SK-N-SH treated with all-trans-retinoic acid at 6 μM for 48 hours (cell line): Measurements from ENCODE around the gene CALML6.

Source experiments
- ATAC-seq: fragments of 200-7000 bp; cut with Tn5 transposase; 3 replicates; pipeline ENCODE4 v1.9.1; 2020; ENCODE audit warnings: mild to moderate bottlenecking, moderate library complexity
- ARNTL ChIP-seq: fragments of 450-650 bp; formaldehyde crosslinking; IDR thresholded peaks from 2 replicates; pipeline ENCODE4 v1.5.0; 2020; ENCODE audit warnings: low read depth, mild to moderate bottlenecking, moderate library complexity, borderline replicate concordance
- BACH2 ChIP-seq: fragments of 250-450 bp; sonication (Bioruptor Pico); IDR thresholded peaks from 2 replicates; pipeline ENCODE4 v1.9.0; 2021; ENCODE audit warnings: mild to moderate bottlenecking, borderline replicate concordance
- CREB5 ChIP-seq: fragments of 250-450 bp; sonication (Bioruptor Pico); IDR thresholded peaks from 2 replicates; pipeline ENCODE4 v1.5.1; 2020; ENCODE audit warnings: low read depth, mild to moderate bottlenecking, moderate library complexity
- CSDC2 ChIP-seq: fragments of 250-450 bp; sonication (Bioruptor Pico); IDR thresholded peaks from 2 replicates; pipeline ENCODE4 v1.5.0; 2020; ENCODE audit warnings: mild to moderate bottlenecking, moderate library complexity
- ESRRG ChIP-seq: fragments of 250-450 bp; sonication (Bioruptor Pico); IDR thresholded peaks from 2 replicates; pipeline ENCODE4 v1.6.1; 2021; ENCODE audit warnings: mild to moderate bottlenecking
- GLIS3 ChIP-seq: fragments of 250-450 bp; sonication (Bioruptor Pico); IDR thresholded peaks from 2 replicates; pipeline ENCODE4 v1.5.0; 2020; ENCODE audit warnings: mild to moderate bottlenecking, moderate library complexity
- ISL1 ChIP-seq: fragments of 250-450 bp; sonication (Bioruptor Pico); IDR thresholded peaks from 2 replicates; pipeline ENCODE4 v2.1.2; 2022; ENCODE audit warnings: mild to moderate bottlenecking, moderate library complexity
- OSR1 ChIP-seq: fragments of 250-450 bp; sonication (Bioruptor Pico); IDR thresholded peaks from 2 replicates; pipeline ENCODE4 v1.8.0; 2022; ENCODE audit warnings: moderate library complexity, mild to moderate bottlenecking, inconsistent platforms
- PATZ1 ChIP-seq: fragments of 250-450 bp; sonication (Bioruptor Pico); IDR thresholded peaks from 2 replicates; pipeline ENCODE4 v1.8.0; 2020; ENCODE audit warnings: mild to moderate bottlenecking, moderate library complexity, borderline replicate concordance
- PPARA ChIP-seq: fragments of 250-450 bp; sonication (Bioruptor Pico); IDR thresholded peaks from 2 replicates; pipeline ENCODE4 v1.5.0; 2020; ENCODE audit warnings: mild to moderate bottlenecking, borderline replicate concordance
- RARB ChIP-seq: fragments of 250-450 bp; sonication (Bioruptor Pico); IDR thresholded peaks from 2 replicates; pipeline ENCODE4 v1.8.0; 2021; ENCODE audit warnings: mild to moderate bottlenecking, moderate library complexity
- SNAI2 ChIP-seq: fragments of 250-450 bp; sonication (Bioruptor Pico); IDR thresholded peaks from 2 replicates; pipeline ENCODE4 v1.5.0; 2020; ENCODE audit warnings: mild to moderate bottlenecking, moderate library complexity
- TCF4 ChIP-seq: fragments of 250-450 bp; sonication (Bioruptor Pico); IDR thresholded peaks from 2 replicates; pipeline ENCODE4 v1.8.0; 2021; ENCODE audit warnings: mild to moderate bottlenecking, moderate library complexity, borderline replicate concordance
- TOX ChIP-seq: fragments of 250-450 bp; sonication (Bioruptor Pico); IDR thresholded peaks from 2 replicates; pipeline ENCODE4 v1.8.0; 2021; ENCODE audit warnings: mild to moderate bottlenecking, moderate library complexity, borderline replicate concordance
- ZC3H10 ChIP-seq: fragments of 250-450 bp; sonication (Bioruptor Pico); IDR thresholded peaks from 2 replicates; pipeline ENCODE4 v1.5.1; 2021; ENCODE audit warnings: mild to moderate bottlenecking, moderate library complexity
- ZFP3 ChIP-seq: fragments of 250-450 bp; sonication (Bioruptor Pico); IDR thresholded peaks from 2 replicates; pipeline ENCODE4 v1.5.0; 2020; ENCODE audit warnings: mild to moderate bottlenecking, moderate library complexity
- ZFP30 ChIP-seq: fragments of 450-650 bp; formaldehyde crosslinking; IDR thresholded peaks from 2 replicates; pipeline ENCODE4 v1.5.0; 2022; ENCODE audit warnings: mild to moderate bottlenecking, moderate library complexity
- ZNF70 ChIP-seq: fragments of 450-650 bp; formaldehyde crosslinking; IDR thresholded peaks from 2 replicates; pipeline ENCODE4 v1.5.0; 2020; ENCODE audit warnings: mild to moderate bottlenecking, moderate library complexity
- ZNF8 ChIP-seq: fragments of 450-650 bp; formaldehyde crosslinking; IDR thresholded peaks from 2 replicates; pipeline ENCODE4 v1.5.0; 2020; ENCODE audit warnings: mild to moderate bottlenecking, moderate library complexity
- TF ChIP-seq, protein P1 (sequence below): fragments of 250-450 bp; sonication (Bioruptor Pico); IDR thresholded peaks from 2 replicates; pipeline ENCODE4 v1.5.1; 2021; ENCODE audit warnings: mild to moderate bottlenecking, moderate library complexity
- TF ChIP-seq, protein P2 (sequence below): fragments of 250-450 bp; sonication (Bioruptor Pico); IDR thresholded peaks from 2 replicates; pipeline ENCODE4 v1.8.0; 2021; ENCODE audit warnings: low read depth, mild to moderate bottlenecking, moderate library complexity, borderline replicate concordance
- TF ChIP-seq, protein P3 (sequence below): fragments of 250-450 bp; sonication (Bioruptor Pico); IDR thresholded peaks from 2 replicates; pipeline ENCODE4 v1.5.0; 2020; ENCODE audit warnings: mild to moderate bottlenecking, moderate library complexity

Gene CALML6

GRCh38 chr1:1939296-1940122, 24.4 kb downstream of the CALML6 start:
- no peak for ATAC-seq
- TF ChIP-seq, protein P1, sequence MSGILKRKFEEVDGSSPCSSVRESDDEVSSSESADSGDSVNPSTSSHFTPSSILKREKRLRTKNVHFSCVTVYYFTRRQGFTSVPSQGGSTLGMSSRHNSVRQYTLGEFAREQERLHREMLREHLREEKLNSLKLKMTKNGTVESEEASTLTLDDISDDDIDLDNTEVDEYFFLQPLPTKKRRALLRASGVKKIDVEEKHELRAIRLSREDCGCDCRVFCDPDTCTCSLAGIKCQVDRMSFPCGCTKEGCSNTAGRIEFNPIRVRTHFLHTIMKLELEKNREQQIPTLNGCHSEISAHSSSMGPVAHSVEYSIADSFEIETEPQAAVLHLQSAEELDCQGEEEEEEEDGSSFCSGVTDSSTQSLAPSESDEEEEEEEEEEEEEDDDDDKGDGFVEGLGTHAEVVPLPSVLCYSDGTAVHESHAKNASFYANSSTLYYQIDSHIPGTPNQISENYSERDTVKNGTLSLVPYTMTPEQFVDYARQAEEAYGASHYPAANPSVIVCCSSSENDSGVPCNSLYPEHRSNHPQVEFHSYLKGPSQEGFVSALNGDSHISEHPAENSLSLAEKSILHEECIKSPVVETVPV (CRISPR knock-in tag), result no peak
- TF ChIP-seq TCF4, result no peak
- no peak for TF ChIP-seq CSDC2
- no peak for TF ChIP-seq TOX (CRISPR knock-in tag)
- no peak for TF ChIP-seq ZFP3 (CRISPR knock-in tag)
- TF ChIP-seq OSR1, result no peak
- TF ChIP-seq GLIS3 (CRISPR knock-in tag), result no peak
- TF ChIP-seq, protein P2, sequence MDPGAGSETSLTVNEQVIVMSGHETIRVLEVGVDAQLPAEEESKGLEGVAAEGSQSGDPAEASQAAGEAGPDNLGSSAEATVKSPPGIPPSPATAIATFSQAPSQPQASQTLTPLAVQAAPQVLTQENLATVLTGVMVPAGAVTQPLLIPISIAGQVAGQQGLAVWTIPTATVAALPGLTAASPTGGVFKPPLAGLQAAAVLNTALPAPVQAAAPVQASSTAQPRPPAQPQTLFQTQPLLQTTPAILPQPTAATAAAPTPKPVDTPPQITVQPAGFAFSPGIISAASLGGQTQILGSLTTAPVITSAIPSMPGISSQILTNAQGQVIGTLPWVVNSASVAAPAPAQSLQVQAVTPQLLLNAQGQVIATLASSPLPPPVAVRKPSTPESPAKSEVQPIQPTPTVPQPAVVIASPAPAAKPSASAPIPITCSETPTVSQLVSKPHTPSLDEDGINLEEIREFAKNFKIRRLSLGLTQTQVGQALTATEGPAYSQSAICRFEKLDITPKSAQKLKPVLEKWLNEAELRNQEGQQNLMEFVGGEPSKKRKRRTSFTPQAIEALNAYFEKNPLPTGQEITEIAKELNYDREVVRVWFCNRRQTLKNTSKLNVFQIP (CRISPR knock-in tag), result no peak
- no peak for TF ChIP-seq ZNF8
- TF ChIP-seq ZNF70 (CRISPR knock-in tag), result no peak
- TF ChIP-seq ISL1 (CRISPR knock-in tag), result no peak
- no peak for TF ChIP-seq SNAI2 (CRISPR knock-in tag)

DNA sequence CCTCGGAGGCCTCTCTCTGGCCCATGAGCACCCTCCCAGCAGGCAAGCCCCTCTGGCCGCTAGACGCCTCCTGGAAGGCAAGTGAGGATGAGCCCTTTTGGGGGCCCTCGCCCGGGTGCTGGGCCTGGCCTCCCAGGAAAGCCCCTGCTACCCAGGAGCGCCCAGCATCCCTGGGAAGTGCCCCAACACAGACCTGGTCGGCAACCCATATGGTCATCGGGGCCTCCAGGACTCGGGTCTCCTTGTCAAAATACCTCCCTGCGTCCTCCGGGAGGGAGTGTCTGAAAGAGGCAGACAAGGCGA, 25.0 kb downstream of the CALML6 start:
- TF ChIP-seq PPARA (CRISPR knock-in tag) (no peak), ISL1 (CRISPR knock-in tag) (no peak), SNAI2 (CRISPR knock-in tag) (no peak), ESRRG (no peak), ZC3H10 (no peak), TCF4 (no peak), OSR1 (no peak), CREB5 (CRISPR knock-in tag) (no peak)
- TF ChIP-seq, protein P1 (CRISPR knock-in tag), result no peak
- TF ChIP-seq, all 23 proteins: peak for 0
- ATAC-seq, result no peak

DNA sequence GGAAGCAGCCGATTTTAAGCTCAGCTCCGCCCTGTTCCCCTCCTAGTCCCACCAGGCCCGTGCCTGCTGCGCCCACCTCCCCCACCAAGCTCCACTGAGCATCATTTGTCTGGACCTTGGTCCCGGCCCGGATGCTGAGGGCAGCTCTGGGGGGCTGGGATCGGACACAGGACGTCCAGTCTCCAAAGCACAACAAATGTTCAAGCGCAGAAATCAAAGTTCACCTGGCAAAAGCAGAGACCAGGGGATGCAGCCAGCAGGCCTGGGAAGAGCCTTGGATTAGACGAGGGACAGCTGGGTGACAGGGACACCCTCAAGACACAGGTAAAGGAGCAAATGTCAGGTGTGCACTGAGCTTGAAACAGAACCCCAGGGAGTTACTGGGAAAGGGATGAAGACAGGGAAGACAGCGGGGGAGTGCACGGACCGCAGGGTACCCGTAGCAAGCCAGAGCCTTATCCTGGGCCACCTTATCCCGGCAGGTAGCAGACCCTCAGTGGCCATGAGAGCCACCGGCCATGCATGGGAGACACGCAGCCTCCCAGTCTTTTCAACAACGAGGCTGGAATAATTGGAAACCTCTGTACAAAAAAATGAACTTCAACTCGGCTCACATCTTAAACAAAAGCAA, 26.3 kb downstream of the CALML6 start:
- ATAC-seq, result no peak
- TF ChIP-seq, protein P2 (CRISPR knock-in tag), result no peak
- TF ChIP-seq ISL1 (CRISPR knock-in tag), result no peak
- no peak for TF ChIP-seq GLIS3 (CRISPR knock-in tag)
- no peak for TF ChIP-seq SNAI2 (CRISPR knock-in tag)
- TF ChIP-seq, protein P3, sequence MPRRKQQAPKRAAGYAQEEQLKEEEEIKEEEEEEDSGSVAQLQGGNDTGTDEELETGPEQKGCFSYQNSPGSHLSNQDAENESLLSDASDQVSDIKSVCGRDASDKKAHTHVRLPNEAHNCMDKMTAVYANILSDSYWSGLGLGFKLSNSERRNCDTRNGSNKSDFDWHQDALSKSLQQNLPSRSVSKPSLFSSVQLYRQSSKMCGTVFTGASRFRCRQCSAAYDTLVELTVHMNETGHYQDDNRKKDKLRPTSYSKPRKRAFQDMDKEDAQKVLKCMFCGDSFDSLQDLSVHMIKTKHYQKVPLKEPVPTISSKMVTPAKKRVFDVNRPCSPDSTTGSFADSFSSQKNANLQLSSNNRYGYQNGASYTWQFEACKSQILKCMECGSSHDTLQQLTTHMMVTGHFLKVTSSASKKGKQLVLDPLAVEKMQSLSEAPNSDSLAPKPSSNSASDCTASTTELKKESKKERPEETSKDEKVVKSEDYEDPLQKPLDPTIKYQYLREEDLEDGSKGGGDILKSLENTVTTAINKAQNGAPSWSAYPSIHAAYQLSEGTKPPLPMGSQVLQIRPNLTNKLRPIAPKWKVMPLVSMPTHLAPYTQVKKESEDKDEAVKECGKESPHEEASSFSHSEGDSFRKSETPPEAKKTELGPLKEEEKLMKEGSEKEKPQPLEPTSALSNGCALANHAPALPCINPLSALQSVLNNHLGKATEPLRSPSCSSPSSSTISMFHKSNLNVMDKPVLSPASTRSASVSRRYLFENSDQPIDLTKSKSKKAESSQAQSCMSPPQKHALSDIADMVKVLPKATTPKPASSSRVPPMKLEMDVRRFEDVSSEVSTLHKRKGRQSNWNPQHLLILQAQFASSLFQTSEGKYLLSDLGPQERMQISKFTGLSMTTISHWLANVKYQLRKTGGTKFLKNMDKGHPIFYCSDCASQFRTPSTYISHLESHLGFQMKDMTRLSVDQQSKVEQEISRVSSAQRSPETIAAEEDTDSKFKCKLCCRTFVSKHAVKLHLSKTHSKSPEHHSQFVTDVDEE (CRISPR knock-in tag), result no peak
- no peak for TF ChIP-seq ZFP30 (CRISPR knock-in tag)
- TF ChIP-seq ESRRG, result no peak
- TF ChIP-seq PPARA (CRISPR knock-in tag), result no peak
- TF ChIP-seq TOX (CRISPR knock-in tag), result no peak
- no peak for TF ChIP-seq CSDC2
- no peak for TF ChIP-seq PATZ1 (CRISPR knock-in tag)
- TF ChIP-seq BACH2 (CRISPR knock-in tag), result no peak
- no peak for TF ChIP-seq ZNF70 (CRISPR knock-in tag)
- no peak for TF ChIP-seq ARNTL (CRISPR knock-in tag)
- TF ChIP-seq OSR1, result no peak
- no peak for TF ChIP-seq RARB (CRISPR knock-in tag)
- no peak for TF ChIP-seq CREB5 (CRISPR knock-in tag)
- no peak for TF ChIP-seq ZFP3 (CRISPR knock-in tag)
